ENCODE measurements around the gene DST. TPM values are rescaled to one million over a fixed set of nuclear protein-coding genes. Genes with fewer than 3 reads are reported as not detected.

Gene DST
- total RNA-seq, 4 donors from 2014 or later, result 331 to 417 (median 368) TPM

DNA sequence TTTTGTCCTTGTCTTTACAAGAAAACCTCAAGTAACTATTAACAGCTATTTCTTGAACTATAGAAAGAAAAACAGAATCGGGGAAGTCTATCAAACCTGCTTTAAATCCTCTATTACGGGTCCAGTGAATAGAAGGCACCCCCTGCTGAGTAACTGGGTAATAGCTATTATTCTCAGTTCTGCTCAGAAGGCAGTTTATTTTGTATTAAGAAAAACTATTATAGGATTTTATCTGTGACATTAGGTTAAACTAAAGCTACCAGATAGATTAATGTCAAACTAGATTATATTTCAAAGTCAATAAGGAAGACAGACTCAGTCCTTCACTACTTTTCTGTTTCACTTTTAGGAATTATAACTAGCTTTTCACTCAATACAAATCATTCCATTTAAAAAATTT lies 93.7 kb downstream of the DST start:
- Histone ChIP-seq H3K4me1 (peaks cover 0 to 81% (median 21%) of the 10 kb centered on the region in 4 donors), H3K9me3 (no peaks in the 10 kb centered on the region), H3K36me3 (no peaks in the 10 kb centered on the region), H3K27me3 (no peaks in the 10 kb centered on the region), H3K4me3 (no peak overlapping the region), H3K27ac (peak overlapping the region in 3 of 4 donors; percentile 22 to 71 (median 63))
- WGBS, 2 donors, result 8 to 25% methylated on average over 2 of the region's 2 CpGs
- no peak for TF ChIP-seq EP300 (IDR thresholded peaks at IDR 0.05)
- TF ChIP-seq, protein P1, sequence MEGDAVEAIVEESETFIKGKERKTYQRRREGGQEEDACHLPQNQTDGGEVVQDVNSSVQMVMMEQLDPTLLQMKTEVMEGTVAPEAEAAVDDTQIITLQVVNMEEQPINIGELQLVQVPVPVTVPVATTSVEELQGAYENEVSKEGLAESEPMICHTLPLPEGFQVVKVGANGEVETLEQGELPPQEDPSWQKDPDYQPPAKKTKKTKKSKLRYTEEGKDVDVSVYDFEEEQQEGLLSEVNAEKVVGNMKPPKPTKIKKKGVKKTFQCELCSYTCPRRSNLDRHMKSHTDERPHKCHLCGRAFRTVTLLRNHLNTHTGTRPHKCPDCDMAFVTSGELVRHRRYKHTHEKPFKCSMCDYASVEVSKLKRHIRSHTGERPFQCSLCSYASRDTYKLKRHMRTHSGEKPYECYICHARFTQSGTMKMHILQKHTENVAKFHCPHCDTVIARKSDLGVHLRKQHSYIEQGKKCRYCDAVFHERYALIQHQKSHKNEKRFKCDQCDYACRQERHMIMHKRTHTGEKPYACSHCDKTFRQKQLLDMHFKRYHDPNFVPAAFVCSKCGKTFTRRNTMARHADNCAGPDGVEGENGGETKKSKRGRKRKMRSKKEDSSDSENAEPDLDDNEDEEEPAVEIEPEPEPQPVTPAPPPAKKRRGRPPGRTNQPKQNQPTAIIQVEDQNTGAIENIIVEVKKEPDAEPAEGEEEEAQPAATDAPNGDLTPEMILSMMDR (IDR thresholded peaks at IDR 0.05), result peak in 4 of 5 experiments; percentile 22 to 40 (median 35)
- DNase-seq (ENCODE audit: low spot score in 2 of 2), result no peak

DNA sequence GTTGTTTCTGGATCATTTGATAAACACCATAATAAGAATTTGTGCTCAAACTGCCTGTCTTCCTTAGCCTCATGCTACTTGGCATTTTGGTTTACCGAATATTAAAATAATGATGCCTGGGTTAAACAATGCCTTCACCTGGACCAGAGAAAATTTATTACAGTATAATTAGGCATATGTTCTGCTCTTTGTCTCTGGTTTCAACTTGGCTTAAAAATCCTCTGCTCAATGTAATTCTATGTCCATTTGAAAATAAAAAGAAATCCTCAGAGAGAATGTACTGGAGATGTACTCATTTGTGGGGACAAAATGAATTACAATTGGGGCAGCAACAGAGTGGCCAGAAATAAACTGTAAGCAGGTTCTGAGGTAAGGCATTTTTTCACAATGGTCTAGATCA lies 95.0 kb downstream of the DST start:
- H3K4me1 ChIP-seq, result peaks cover 0 to 89% (median 20%) of the 10 kb centered on the region in 4 donors
- H3K27ac ChIP-seq, result peak overlapping the region in 3 of 4 donors; percentile 25 to 71 (median 63)
- TF ChIP-seq POLR2A (IDR thresholded peaks at IDR 0.05), result no peak
- H3K27me3 ChIP-seq, result no peaks in the 10 kb centered on the region
- no peaks in the 10 kb centered on the region for H3K36me3 ChIP-seq
- no peaks in the 10 kb centered on the region for H3K9me3 ChIP-seq
- no peak for DNase-seq (ENCODE audit: low spot score in 2 of 2)
- H3K4me3 ChIP-seq, result no peak overlapping the region
- 93 to 97% methylated on average over 1 of the region's 1 CpG for WGBS, 2 donors

DNA sequence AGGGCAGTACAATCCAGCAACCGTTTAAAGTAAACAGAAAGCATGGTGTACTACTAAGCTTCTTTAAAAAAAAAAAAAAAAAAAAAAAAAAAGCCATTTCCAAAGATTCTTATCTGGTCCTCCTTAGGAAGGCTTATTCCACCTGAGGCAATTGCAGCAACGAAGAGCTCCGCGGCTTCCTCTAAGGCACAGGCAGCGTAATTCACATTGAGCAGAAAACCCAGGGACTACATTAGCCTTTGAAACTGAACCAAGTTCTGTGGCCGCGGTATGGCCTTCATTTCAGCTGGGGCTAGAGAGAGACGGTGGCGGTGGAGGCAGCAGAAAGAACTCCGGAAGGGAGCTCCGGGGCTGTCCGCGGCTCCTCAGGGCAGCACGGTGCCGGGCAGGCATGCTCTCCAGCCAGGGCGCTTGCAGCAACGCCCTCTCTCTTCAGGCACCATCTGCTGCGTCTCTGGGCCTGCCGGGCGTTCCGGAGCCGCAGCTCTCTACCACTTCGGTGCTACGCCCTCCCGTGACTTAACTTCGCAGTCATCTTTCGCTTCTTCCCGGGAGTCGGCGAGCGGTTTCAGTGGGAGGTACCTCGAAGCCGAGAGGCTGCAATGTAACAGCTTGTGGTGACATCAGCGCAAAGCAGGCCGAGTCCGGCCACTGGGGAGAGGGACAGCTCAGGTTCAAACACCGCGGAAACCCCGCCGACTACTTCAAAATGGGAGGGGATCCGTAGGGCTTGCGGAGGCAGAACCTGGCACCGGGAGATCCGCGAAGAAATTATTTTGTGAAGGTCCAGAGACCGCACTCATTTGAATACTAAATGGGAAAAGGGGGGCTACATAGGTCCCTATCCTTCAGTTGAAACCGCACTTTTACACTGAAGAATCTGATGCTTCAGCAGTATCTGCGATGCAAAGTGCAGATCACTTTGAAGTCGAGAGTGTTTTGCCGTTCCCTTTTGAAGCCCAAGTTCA lies 100.0 kb downstream of the DST start:
- TF ChIP-seq, protein P1 (IDR thresholded peaks at IDR 0.05), result peak; percentile 17 to 57 (median 45)
- peak; percentile 36 to 88 for TF ChIP-seq POLR2A (IDR thresholded peaks at IDR 0.05)
- peak; percentile 62 to 97 for TF ChIP-seq EP300 (IDR thresholded peaks at IDR 0.05)
- H3K36me3 ChIP-seq, result no peaks in the 10 kb centered on the region
- H3K27me3 ChIP-seq, result no peaks in the 10 kb centered on the region
- H3K9me3 ChIP-seq, result no peaks in the 10 kb centered on the region
- WGBS, 2 donors, result 2 to 3% methylated on average over 35 to 41 of the region's 50 CpGs
- peak overlapping the region; percentile 41 to 65 (median 50) for H3K4me3 ChIP-seq
- peak overlapping the region; percentile 78 to 95 (median 90) for H3K27ac ChIP-seq
- peaks cover 0 to 78% (median 14%) of the 10 kb centered on the region in 4 donors for H3K4me1 ChIP-seq
- DNase-seq (ENCODE audit: low spot score in 2 of 2), result peak; percentile 87

DNA sequence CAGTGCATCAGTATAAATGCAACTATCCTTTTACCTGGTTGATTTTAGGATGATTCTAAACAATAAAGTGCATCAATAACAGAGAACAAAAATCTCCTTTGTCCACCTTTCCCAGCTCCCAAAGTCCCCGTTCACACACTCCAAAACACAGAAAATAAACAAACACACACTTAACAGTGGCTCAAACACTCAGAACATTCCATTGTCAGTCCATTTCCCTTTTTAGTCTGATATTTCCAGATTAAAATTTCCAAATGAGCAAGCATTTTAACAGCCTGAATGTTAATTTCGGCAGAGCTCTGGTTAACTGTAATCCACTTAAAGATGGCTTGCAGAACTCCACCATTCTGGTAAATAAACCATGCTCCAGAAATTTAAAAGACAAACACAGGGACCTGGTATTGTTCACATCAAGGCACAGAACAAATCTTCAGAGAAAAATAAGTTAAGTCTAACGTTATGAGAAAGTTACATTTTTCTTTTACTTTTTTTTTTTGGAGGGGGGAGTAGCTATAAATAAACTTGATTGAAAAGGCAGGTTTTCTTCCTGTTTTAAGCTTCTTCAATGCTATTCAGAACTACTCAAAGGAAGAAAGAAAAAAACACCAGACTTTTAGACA lies 100.8 kb downstream of the DST start:
- H3K4me3 ChIP-seq, result peak overlapping the region; percentile 41 to 65 (median 50)
- peaks cover 0 to 80% (median 15%) of the 10 kb centered on the region in 4 donors for H3K4me1 ChIP-seq
- H3K36me3 ChIP-seq, result no peaks in the 10 kb centered on the region
- no peaks in the 10 kb centered on the region for H3K9me3 ChIP-seq
- peak overlapping the region; percentile 78 to 95 (median 90) for H3K27ac ChIP-seq
- no peaks in the 10 kb centered on the region for H3K27me3 ChIP-seq
- 3 to 5% methylated on average over 3 of the region's 3 CpGs for WGBS, 2 donors
- no peak for TF ChIP-seq POLR2A (IDR thresholded peaks at IDR 0.05)
- TF ChIP-seq, protein P1 (IDR thresholded peaks at IDR 0.05), result no peak
- TF ChIP-seq EP300 (IDR thresholded peaks at IDR 0.05), result no peak
- DNase-seq (ENCODE audit: low spot score in 2 of 2), result no peak

DNA sequence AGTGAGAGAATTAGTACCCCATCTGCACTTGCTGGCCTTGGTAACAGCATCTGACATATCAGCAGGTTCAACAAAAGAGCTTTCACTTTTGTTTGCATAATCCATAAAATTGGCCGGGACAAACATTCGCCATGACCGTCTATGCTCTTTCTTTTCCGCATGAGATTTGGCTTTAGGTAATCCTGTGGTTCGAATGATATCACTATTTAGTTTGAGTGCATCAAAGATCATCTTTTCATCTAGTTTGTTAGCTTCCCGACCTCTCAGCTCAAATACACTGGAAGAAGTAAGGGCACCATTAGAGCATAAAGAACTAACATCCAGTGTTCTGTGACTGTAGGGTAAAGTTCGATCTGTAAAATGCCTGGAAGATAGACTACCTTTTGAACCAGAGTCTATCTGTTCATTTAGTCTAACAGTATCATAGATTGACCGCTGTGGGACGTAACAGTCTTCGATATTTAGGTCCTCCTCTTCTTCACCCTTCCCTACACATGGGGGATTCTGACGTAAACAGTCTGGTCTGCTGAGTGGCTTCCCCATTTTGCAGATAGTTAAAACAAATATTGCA lies 101.6 kb downstream of the DST start:
- Histone ChIP-seq H3K36me3 (peaks cover 0 to 7% (median 0%) of the 10 kb centered on the region in 3 donors), H3K27me3 (no peaks in the 10 kb centered on the region), H3K27ac (peak overlapping the region; percentile 48 to 95 (median 85)), H3K9me3 (no peaks in the 10 kb centered on the region), H3K4me1 (peaks cover 0 to 82% (median 17%) of the 10 kb centered on the region in 4 donors), H3K4me3 (peak overlapping the region; percentile 2 to 65 (median 34))
- TF ChIP-seq POLR2A (IDR thresholded peaks at IDR 0.05), result no peak
- TF ChIP-seq, protein P1 (IDR thresholded peaks at IDR 0.05), result no peak
- TF ChIP-seq EP300 (IDR thresholded peaks at IDR 0.05), result no peak
- no peak for DNase-seq (ENCODE audit: low spot score in 2 of 2)
- WGBS, 2 donors, result 37 to 45% methylated on average over 11 of the region's 11 CpGs

All from tibial nerve (tissue), 4 donors.